HUES64 (cell line): Measurements from ENCODE around the gene GFPT2.

Experiments
- H3K27ac ChIP-seq: 2 replicates; pipeline ENCODE4 v1.7.0; 2013; ENCODE audit warnings: low read depth, low read length, inconsistent platforms
- H3K27me3 ChIP-seq: 2 replicates; pipeline ENCODE4 v1.6.1; 2013; ENCODE audit warnings: mild to moderate bottlenecking, low read length; ENCODE audit not compliant: insufficient read depth
- H3K36me3 ChIP-seq: 2 replicates; pipeline ENCODE4 v1.6.1; 2013; ENCODE audit warnings: mild to moderate bottlenecking, low read length; ENCODE audit not compliant: insufficient read depth
- H3K4me1 ChIP-seq: 2 replicates; pipeline ENCODE4 v1.6.1; 2013; ENCODE audit warnings: mild to moderate bottlenecking, low read length, moderate library complexity; ENCODE audit not compliant: insufficient read depth
- H3K4me3 ChIP-seq: 2 replicates; pipeline ENCODE4 v1.5.1; 2013; ENCODE audit warnings: mild to moderate bottlenecking, low read length, moderate library complexity
- H3K9ac ChIP-seq: 2 replicates; pipeline ENCODE4 v1.6.1; 2013; ENCODE audit warnings: mild to moderate bottlenecking, low read depth, low read length
- H3K9me3 ChIP-seq: 2 replicates; pipeline ENCODE4 v1.6.1; 2013; ENCODE audit warnings: low read depth, low read length; ENCODE audit not compliant: insufficient read depth
- WGBS: fragments of 150-250, 120-280 bp; methylation state at CpG from one replicate; pipeline ENCODE4 v1.1.7; 2013; ENCODE audit warnings: missing lambda C conversion rate; 5-methylcytosine and 5-hydroxymethylcytosine counted together

Gene GFPT2

GRCh38 chr5:180390441-180391190 lies 37.5 kb upstream of the GFPT2 start:
- WGBS = 93% methylated on average over 15 of the region's 15 CpGs
- Histone ChIP-seq H3K9ac (no peak overlapping the region), H3K27ac (no peak overlapping the region), H3K4me1 (no peaks in the 10 kb centered on the region; the same call in 1 of the 2 replicates), H3K27me3 (no peaks in the 10 kb centered on the region), H3K36me3 (no peaks in the 10 kb centered on the region), H3K9me3 (no peaks in the 10 kb centered on the region), H3K4me3 (no peak overlapping the region)

DNA sequence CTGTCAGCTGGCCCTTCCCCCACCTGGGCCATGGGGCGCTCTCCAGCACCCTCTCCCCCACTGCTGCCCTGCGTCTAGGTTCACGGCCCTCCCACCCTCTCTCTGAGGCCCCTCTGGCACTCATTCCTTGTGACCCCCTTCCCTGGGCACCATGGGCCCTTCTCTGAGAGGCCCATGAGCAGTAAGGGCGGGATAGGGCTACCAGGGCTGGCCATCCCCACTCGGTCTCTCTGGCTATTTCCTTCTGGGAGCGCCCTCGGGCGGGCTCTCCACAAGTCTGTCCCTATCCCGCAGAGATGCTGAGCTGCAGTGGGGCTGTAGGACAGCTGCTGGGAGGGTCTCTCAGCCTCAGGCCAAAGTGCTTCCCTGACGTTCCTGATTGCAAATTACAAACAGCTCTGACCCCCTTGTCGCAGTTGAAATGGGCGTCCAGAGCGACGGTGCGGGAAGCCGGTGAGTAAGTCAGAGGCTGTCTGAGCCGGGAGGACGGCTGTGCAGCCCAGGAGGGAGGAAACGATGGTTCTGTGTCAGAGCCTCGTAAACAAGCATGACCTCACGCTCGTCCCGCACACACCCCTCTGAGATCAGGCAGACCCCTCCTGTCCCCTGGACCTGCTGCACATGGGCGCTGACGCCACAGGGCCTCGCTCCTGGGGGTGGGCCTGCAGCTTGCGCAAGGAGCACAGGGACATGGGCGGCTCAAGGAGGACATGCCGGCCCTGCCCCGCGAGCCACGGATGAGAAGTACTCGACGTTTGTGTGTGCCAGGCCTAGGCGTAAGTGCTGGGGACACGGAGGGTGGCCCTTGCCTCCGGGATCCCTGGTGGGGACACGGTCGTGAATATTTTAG lies 36.3 kb upstream of the GFPT2 start:
- H3K9ac ChIP-seq = no peak overlapping the region
- H3K36me3 ChIP-seq = no peaks in the 10 kb centered on the region
- no peaks in the 10 kb centered on the region for H3K27me3 ChIP-seq
- WGBS = 64% methylated on average over 39 of the region's 39 CpGs
- H3K27ac ChIP-seq = no peak overlapping the region
- no peaks in the 10 kb centered on the region for H3K9me3 ChIP-seq
- H3K4me3 ChIP-seq = no peak overlapping the region
- H3K4me1 ChIP-seq = no peaks in the 10 kb centered on the region; the same call in 1 of the 2 replicates

DNA sequence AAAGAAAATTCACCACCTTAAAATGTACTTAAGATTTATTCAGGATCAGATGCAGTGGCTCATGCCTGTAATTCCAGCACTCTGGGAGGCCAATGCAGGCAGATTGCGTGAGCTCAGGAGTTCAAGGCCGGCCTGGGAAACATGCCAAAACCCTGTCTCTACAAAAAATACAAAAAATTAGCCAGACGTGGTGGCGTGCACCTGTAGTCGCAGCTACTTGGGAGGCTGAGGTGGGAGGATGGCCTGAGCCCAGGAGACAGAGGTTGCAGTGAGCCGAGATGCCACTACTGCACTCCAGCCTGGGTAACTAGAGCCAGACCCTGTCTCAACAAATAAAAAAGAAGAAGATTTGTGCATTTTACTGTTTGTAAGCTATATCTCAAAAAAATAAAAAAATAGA lies 34.7 kb upstream of the GFPT2 start:
- Histone ChIP-seq H3K27me3 (no peaks in the 10 kb centered on the region), H3K4me3 (no peak overlapping the region), H3K9me3 (no peaks in the 10 kb centered on the region), H3K27ac (no peak overlapping the region), H3K36me3 (no peaks in the 10 kb centered on the region), H3K9ac (no peak overlapping the region), H3K4me1 (no peaks in the 10 kb centered on the region; the same call in 1 of the 2 replicates)
- WGBS = 93% methylated on average over 6 of the region's 6 CpGs

DNA sequence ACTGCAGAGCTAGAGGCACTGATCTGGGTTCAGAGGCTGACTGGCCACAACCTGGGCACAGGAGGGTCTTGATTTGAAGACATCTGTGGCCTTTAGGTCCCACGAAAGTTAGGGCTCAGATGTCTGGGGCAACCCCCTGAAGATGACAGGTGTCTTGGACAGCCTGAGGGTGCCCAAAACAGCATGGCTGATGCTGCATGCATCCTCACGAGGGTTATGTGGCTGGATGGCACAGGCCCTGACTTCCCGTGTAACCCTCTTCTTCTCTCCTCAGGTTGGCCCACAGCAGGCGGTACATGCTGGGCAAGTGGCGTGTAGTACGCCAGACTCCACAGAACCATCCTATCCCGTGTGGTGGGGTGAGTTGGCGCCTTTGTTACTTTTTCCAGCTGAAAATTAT lies 29.8 kb upstream of the GFPT2 start:
- Histone ChIP-seq H3K27me3 (no peaks in the 10 kb centered on the region), H3K4me1 (no peaks in the 10 kb centered on the region), H3K4me3 (no peak overlapping the region), H3K9me3 (no peaks in the 10 kb centered on the region), H3K9ac (no peak overlapping the region), H3K27ac (no peak overlapping the region), H3K36me3 (no peaks in the 10 kb centered on the region)
- WGBS = 95% methylated on average over 8 of the region's 8 CpGs

GRCh38 chr5:180381851-180382480 lies 28.8 kb upstream of the GFPT2 start:
- no peaks in the 10 kb centered on the region for H3K36me3 ChIP-seq
- H3K4me1 ChIP-seq = no peaks in the 10 kb centered on the region
- no peaks in the 10 kb centered on the region for H3K9me3 ChIP-seq
- H3K4me3 ChIP-seq = no peak overlapping the region
- no peak overlapping the region for H3K27ac ChIP-seq
- WGBS = 94% methylated on average over 13 of the region's 13 CpGs
- H3K27me3 ChIP-seq = no peaks in the 10 kb centered on the region
- H3K9ac ChIP-seq = no peak overlapping the region

DNA sequence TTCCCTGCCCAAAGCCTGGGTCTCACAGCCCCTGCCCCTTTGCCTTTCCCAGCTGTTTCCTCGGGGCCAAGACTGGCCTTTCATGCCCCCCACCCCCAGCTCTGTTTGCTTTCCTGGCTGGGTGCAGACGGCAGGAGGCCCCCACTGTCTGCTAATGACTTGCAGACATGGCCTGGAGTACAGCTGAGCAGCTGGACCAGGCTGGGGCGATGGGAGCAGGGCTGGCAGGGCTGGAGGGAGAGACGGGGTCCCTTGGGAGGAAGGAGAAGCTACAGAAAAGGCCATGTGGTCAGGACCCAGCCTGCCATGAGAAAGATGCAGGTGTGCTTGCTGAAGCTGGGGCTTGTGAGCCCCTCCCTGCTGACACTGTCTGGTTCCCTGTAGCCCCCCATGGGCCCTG lies 28.3 kb upstream of the GFPT2 start:
- H3K9me3 ChIP-seq = no peaks in the 10 kb centered on the region
- H3K4me3 ChIP-seq = no peak overlapping the region
- H3K36me3 ChIP-seq = no peaks in the 10 kb centered on the region
- H3K27me3 ChIP-seq = no peaks in the 10 kb centered on the region
- no peaks in the 10 kb centered on the region for H3K4me1 ChIP-seq
- H3K27ac ChIP-seq = no peak overlapping the region
- no peak overlapping the region for H3K9ac ChIP-seq
- 70% methylated on average over 4 of the region's 4 CpGs for WGBS

GRCh38 chr5:180380856-180381255 lies 27.7 kb upstream of the GFPT2 start:
- Histone ChIP-seq H3K9me3 (no peaks in the 10 kb centered on the region), H3K27ac (no peak overlapping the region), H3K4me3 (no peak overlapping the region), H3K27me3 (no peaks in the 10 kb centered on the region), H3K4me1 (no peaks in the 10 kb centered on the region), H3K9ac (no peak overlapping the region), H3K36me3 (no peaks in the 10 kb centered on the region)
- WGBS = 91% methylated on average over 15 of the region's 15 CpGs

DNA sequence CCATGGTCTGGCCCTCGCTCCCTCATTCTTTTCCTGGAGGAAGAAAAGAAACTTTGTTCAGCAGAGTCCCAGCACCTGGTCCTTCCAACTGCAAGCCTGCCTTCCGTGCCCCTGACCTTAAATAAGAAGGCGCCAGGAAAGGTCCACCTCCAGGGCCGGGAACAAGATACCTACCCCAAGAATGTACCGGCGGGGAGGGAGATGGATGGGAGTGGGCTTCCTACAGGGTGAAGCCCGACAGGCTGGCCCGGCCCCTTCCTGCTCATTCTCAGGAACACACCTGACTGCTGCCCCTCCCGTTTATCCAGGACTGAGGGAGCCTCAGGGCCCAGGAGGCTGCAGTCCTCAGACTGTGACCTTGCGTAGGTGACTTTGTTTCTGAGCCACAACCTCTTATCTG lies 27.3 kb upstream of the GFPT2 start:
- no peaks in the 10 kb centered on the region for H3K9me3 ChIP-seq
- H3K27ac ChIP-seq = no peak overlapping the region
- no peaks in the 10 kb centered on the region for H3K27me3 ChIP-seq
- H3K36me3 ChIP-seq = no peaks in the 10 kb centered on the region
- H3K4me1 ChIP-seq = no peaks in the 10 kb centered on the region
- no peak overlapping the region for H3K4me3 ChIP-seq
- H3K9ac ChIP-seq = no peak overlapping the region
- 91% methylated on average over 10 of the region's 10 CpGs for WGBS

DNA sequence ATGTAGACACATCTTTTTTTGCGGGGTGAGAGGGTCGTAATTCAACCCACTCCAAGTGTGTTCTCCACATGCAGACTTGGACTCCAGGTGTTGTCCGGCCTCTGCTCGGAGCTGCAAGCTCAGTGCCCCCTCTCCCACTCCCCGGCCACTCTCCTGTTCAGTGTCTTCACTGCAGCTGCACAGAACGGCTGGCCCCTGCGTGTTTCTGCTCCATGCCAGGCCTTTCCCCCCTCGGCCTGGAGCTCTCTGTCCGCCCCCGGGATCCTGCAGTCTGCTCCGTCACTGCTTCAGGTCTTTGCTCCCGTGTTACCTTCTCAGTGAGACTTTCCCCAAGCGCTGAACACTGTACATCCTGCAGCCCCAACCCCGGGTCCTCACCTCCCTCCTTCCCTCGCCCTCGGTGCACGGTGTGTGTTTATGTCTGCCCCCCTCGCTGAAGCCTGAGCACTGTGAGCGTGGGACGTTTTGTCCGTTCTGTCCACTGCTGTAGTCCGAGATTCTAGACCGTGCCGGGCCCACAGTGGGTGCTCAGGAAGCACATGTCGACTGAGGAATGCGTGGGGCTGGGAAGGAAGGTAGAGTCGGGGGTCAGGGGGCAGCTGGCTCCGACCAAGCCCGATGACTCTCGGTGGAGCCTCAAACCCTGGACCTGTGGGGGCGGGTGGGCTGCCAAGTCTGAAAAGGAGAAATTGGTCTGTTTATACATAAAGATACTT lies 26.4 kb upstream of the GFPT2 start:
- no peak overlapping the region for H3K9ac ChIP-seq
- H3K27me3 ChIP-seq = no peaks in the 10 kb centered on the region
- WGBS = 92% methylated on average over 31 of the region's 31 CpGs
- H3K4me3 ChIP-seq = no peak overlapping the region
- H3K9me3 ChIP-seq = no peaks in the 10 kb centered on the region
- no peaks in the 10 kb centered on the region for H3K36me3 ChIP-seq
- no peak overlapping the region for H3K27ac ChIP-seq
- no peaks in the 10 kb centered on the region for H3K4me1 ChIP-seq

DNA sequence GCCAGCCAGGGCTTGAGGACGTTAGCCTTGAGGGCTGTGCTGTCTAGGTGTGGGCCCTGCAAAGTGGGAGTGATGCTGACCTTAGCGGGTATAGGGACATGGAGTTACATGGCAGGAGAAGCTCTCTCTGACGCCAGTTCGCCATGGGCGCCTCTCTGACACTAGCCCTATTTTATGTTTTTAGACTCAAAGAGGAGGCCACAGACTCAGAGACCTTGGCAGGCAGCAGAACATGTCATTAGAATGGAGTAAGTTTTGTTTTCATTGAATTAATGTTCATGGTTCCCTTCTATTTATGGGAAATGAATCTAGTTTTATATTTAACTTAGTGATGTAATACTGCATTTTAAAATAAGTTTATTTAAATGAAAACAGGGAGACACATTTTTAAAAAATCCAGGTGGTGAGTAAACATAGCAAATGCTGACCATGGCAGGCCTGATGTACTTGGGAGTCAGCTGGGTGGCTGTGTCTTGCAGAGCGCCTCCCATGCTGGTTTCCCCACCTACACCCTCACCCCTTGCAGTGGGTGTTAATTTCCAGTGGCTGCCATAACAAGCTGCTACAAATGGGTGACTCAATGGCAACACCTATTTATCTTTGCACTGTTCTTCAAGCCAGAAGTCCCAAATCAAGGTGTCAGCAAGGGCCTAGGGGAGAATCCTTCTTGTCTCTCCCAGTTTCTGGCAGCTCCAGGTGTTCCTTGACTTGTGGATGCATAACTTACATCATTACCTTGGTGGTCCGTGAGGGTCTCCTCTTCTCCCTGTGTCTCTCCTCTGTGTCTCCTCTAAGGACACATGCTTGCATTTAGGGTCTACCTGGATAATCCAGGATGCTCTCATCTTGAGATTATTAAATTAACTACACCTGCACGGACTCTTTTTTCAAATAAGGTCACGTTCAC lies 25.6 kb upstream of the GFPT2 start:
- H3K9ac ChIP-seq = no peak overlapping the region

More for the DNA sequence above, 25.6 kb upstream of the GFPT2 start:
- no peak overlapping the region for H3K4me3 ChIP-seq
- no peak overlapping the region for H3K27ac ChIP-seq
- no peaks in the 10 kb centered on the region for H3K9me3 ChIP-seq
- no peaks in the 10 kb centered on the region for H3K36me3 ChIP-seq
- H3K27me3 ChIP-seq = no peaks in the 10 kb centered on the region
- H3K4me1 ChIP-seq = no peaks in the 10 kb centered on the region
- 93% methylated on average over 9 of the region's 9 CpGs for WGBS
